ENCODE data around the gene KLF11. TPM values are rescaled to one million over a fixed set of nuclear protein-coding genes. Genes with fewer than 3 reads are reported as not detected.
A peak's percentile ranks its signal among the peaks of the same experiment; 100 is the strongest.

Gene KLF11
- total and polyA plus RNA-seq, 9 of the 15 experiments (the other 6 are each of a cell fraction or from before 2014, with no cell fraction given), result 2.1 to 13.4 (median 6.5) TPM

DNA sequence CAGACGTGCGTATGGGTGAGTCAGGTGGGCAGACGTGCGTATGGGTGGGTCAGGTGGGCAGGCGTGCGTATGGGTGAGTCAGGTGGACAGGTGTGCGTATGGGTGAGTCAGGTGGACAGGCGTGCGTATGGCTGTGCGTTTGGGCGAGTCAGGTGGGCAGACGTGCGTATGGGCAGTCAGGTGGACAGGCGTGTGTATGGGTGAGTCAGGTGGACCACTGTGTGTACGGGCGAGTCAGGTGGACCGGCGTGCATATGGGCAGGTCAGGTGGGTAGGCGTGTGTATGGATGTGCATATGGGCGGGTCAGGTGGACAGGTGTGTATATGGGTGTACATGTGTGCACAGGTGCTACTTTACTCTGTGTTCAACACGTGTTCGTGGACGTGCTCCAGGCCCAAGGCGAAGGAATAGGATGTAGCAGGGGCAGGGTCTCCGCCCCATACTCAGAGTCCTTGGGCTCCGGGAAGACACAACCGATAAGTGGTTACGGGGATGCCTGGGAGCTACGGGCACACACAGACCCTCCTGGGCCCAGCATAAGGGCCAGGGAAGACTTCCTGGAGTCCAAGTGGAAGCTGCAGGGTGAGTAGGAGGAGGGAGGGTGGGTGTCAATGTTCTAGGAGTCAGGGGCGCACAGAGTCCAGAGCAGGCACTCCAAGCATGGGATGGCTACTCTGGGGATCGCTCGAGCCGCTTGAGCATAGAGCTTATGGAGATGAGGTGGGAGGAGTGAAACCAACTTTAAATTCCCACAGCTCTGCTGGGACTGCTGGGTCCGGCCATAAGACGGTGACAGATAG, 27.1 kb upstream of the KLF11 start:
- no peak overlapping the region for H3K9ac ChIP-seq (ENCODE audit: insufficient read depth in 1 of 2, low read depth in 2 of 2, low read length in 2 of 2)
- no peak for DNase-seq (ENCODE audit: extremely low read depth in 1 of 4, low spot score in 3 of 4)
- H3K4me1 ChIP-seq (replicated peaks in 1 of 2; ENCODE audit: control insufficient read depth in 2 of 2, insufficient read depth in 2 of 2, low read length in 2 of 2), result peaks cover 6 to 30% of the 10 kb centered on the region in 2 experiments; a peak in 4 of 5 replicates
- peaks cover 0 to 4% of the 10 kb centered on the region in 2 experiments; a peak in 1 of 5 replicates for H3K27me3 ChIP-seq (ENCODE audit: control insufficient read depth in 2 of 2, insufficient read depth in 2 of 2, low read length in 2 of 2)
- no peaks in the 10 kb centered on the region for H3K9me1 ChIP-seq (ENCODE audit: control insufficient read depth, insufficient read depth, low read length)
- H3K36me3 ChIP-seq (ENCODE audit: control insufficient read depth, insufficient read depth, low read length), result no peaks in the 10 kb centered on the region
- no peaks in the 10 kb centered on the region for H3K79me2 ChIP-seq (ENCODE audit: control insufficient read depth, insufficient read depth, low read length)
- no peak overlapping the region for H3K27ac ChIP-seq (ENCODE audit: extremely low read depth, low read depth, low read length)
- intact Hi-C loops (cut with micrococcal nuclease) (no loop called here), in situ Hi-C loops (cut with MboI) (no loop called here)
- ChIA-PET CTCF (ENCODE audit: low intra/inter-chr PET ratio) (no interaction called here), POLR2A (interaction anchor here (0.7 to 1.2 kb wide), 5 partner anchors 11 to 173 kb away, joined by 3 to 6 read pairs (median 4); partner anchors contain the start of gene TAF1B)
- no peak for FAIRE-seq
- ATAC-seq, result peak; percentile 29; the same call in 1 of the 3 replicates
- H3K9me3 ChIP-seq (replicated peaks; ENCODE audit: control insufficient read depth, insufficient read depth, low read depth, low read length), result no peaks in the 10 kb centered on the region; the same call in 1 of the 2 replicates
- 56% methylated on average over 30 of the region's 35 CpGs for WGBS (ENCODE audit: insufficient coverage, low coverage, missing lambda C conversion rate)
- H3K4me3 ChIP-seq, result no peak overlapping the region
- no peaks in the 10 kb centered on the region for H4K20me1 ChIP-seq (replicated peaks; ENCODE audit: control insufficient read depth, insufficient read depth, low read length)
- no peak for TF ChIP-seq SPI1 (IDR thresholded peaks at IDR 0.05; ENCODE audit: borderline replicate concordance, low read depth, low read length)
- TF ChIP-seq HDGF (IDR thresholded peaks at IDR 0.05), result no peak
- TF ChIP-seq HDAC2 (IDR thresholded peaks at IDR 0.05), result no peak
- no peak for TF ChIP-seq ZNF79 (CRISPR knock-in tag; IDR thresholded peaks at IDR 0.05; ENCODE audit: low read depth)
- no peak for TF ChIP-seq ZNF24 (IDR thresholded peaks at IDR 0.05)
- TF ChIP-seq TOE1 (IDR thresholded peaks at IDR 0.05; ENCODE audit: borderline replicate concordance), result no peak
- TF ChIP-seq TOE1 (CRISPR knock-in tag; IDR thresholded peaks at IDR 0.05; ENCODE audit: borderline replicate concordance, low read depth), result no peak
- TF ChIP-seq TEAD1 (CRISPR knock-in tag; IDR thresholded peaks at IDR 0.05), result no peak
- no peak for TF ChIP-seq ZNF263 (CRISPR knock-in tag; IDR thresholded peaks at IDR 0.05; ENCODE audit: borderline replicate concordance)
- TF ChIP-seq MEF2D (tag; conservative IDR thresholded peaks at IDR 0.05; ENCODE audit: low read depth), result no peak
- no peak overlapping the region for H3K4me2 ChIP-seq (ENCODE audit: insufficient read depth, low read length)
- BruUV-seq (replicated peaks), result no TSS peak
- H2AFZ ChIP-seq (ENCODE audit: low read depth, low read length), result peak overlapping the region; percentile 26; the same call in 1 of the 2 replicates
